Right cardiac atrium (tissue), 5 donors: ENCODE data around the gene PRRG3. TPM values are rescaled to one million over a fixed set of nuclear protein-coding genes. Genes with fewer than 3 reads are reported as not detected.

ENCODE experiments used
- polyA plus RNA-seq: library from polyadenylated mRNA; stranded (reverse); fragments of 200-250 nt; gene quantifications from one replicate; pipeline ENCODE4 v1.2.3, GENCODE V29; 2013
- total RNA-seq, 4 donors: library from RNA; stranded (reverse); fragmentation: NEBNext Ultra II Directional; extraction: Animal tissue kit (Norgen Biotek cat#: 25700); gene quantifications; one replicate each; pipeline ENCODE4 v1.2.1, GENCODE V29; 2021
- donor health status: healthy with polysubstance abuse.
- donor health status: DM: no; HTN: yes; CAD: no.
- donor health status: DM: no; HTN: no; CAD: no.
- donor health status: DM: no; HTN: yes; CAD: no; lungs with severe emphysema.
- donor health status: DM: yes; HTN: yes; CAD: no.

Gene PRRG3
- total and polyA plus RNA-seq, 5 donors: 0.27 to 1.3 (median 0.79) TPM

Other genes with a start within 250 kb of the PRRG3 start
- not detected for gene PASD1, start 131.8 kb upstream of the PRRG3 start, total RNA-seq
- gene PASD1, start 131.8 kb upstream of the PRRG3 start, polyA plus RNA-seq: not detected
- gene FATE1, start 20.6 kb downstream of the PRRG3 start, total RNA-seq: under 1 TPM in 1 of 4 donors, not detected in 3; 0.48 TPM
- gene FATE1, start 20.6 kb downstream of the PRRG3 start, polyA plus RNA-seq: 0.23 TPM
- gene CNGA2, start 39.3 kb downstream of the PRRG3 start, total RNA-seq: not detected
- not detected for gene CNGA2, start 39.3 kb downstream of the PRRG3 start, polyA plus RNA-seq
- gene MAGEA4, start 217.4 kb downstream of the PRRG3 start, total RNA-seq: not detected
- not detected for gene MAGEA4, start 217.4 kb downstream of the PRRG3 start, polyA plus RNA-seq